A673 (cell line): ENCODE results near the gene JUP. TPM values are rescaled to one million over a fixed set of nuclear protein-coding genes. Genes with fewer than 3 reads are reported as not detected.

Source experiments
- BruUV-seq: library from RNA; stranded (reverse); fragments of 400-500 nt; replicated peaks from 2 replicates; lab custom pipeline; 2021; lab: Mats Ljungman, UMichigan
- CTCF ChIA-PET: fragments of 300-600 bp; sonication (Branson Sonifier 250); formaldehyde crosslinking; loops from one replicate; lab custom pipeline; 2022; ENCODE audit warnings: antibody characterized with exemption; lab: Charles Lee
- POLR2A ChIA-PET: fragments of 300-600 bp; sonication (Branson Sonifier 250); formaldehyde crosslinking; loops from one replicate; lab custom pipeline; 2022; ENCODE audit warnings: antibody characterized with exemption; ENCODE audit not compliant: low non-redundant PET; lab: Charles Lee
- DNase-seq: peaks from one replicate; pipeline ENCODE4 v3.0.0-alpha.2; 2015; ENCODE audit warnings: low spot score
- H3K27ac ChIP-seq: fragments of 200-600 bp; sonication (generic); 2 replicates; pipeline ENCODE4 v1.5.1; 2016; ENCODE audit warnings: mixed run types, low read depth, mild to moderate bottlenecking, mixed read lengths, antibody characterized with exemption, low read length; ENCODE audit not compliant: poor library complexity, severe bottlenecking
- H3K27me3 ChIP-seq: fragments of 200-600 bp; sonication (generic); replicated peaks from 2 replicates; pipeline ENCODE4 v1.6.1; 2017; ENCODE audit warnings: mixed run types, low read depth, mild to moderate bottlenecking, mixed read lengths, antibody characterized with exemption, low read length; ENCODE audit not compliant: insufficient read depth, poor library complexity
- H3K36me3 ChIP-seq: fragments of 200-600 bp; sonication (generic); 2 replicates; pipeline ENCODE4 v1.6.1; 2016; ENCODE audit warnings: mixed run types, mild to moderate bottlenecking, mixed read lengths, antibody characterized with exemption, low read length; ENCODE audit not compliant: insufficient read depth, poor library complexity, severe bottlenecking
- H3K4me1 ChIP-seq: fragments of 200-600 bp; sonication (generic); 2 replicates; pipeline ENCODE4 v1.6.1; 2017; ENCODE audit warnings: mixed run types, mild to moderate bottlenecking, mixed read lengths, antibody characterized with exemption, low read length; ENCODE audit not compliant: insufficient read depth, poor library complexity, severe bottlenecking
- H3K4me3 ChIP-seq: fragments of 200-600 bp; sonication (generic); 2 replicates; pipeline ENCODE4 v1.5.1; 2016; ENCODE audit warnings: low read depth, mixed run types, mild to moderate bottlenecking, mixed read lengths, low read length; ENCODE audit not compliant: poor library complexity, severe bottlenecking
- H3K9me3 ChIP-seq: fragments of 200-600 bp; sonication (generic); 2 replicates; pipeline ENCODE4 v1.6.1; 2016; ENCODE audit warnings: mixed run types, low read depth, mild to moderate bottlenecking, mixed read lengths, antibody characterized with exemption, low read length; ENCODE audit not compliant: poor library complexity, severe bottlenecking
- CTCF ChIP-seq: fragments of 300-800, 200-600 bp; sonication (generic); conservative IDR thresholded peaks from 2 replicates; pipeline ENCODE4 v1.5.1; 2017; ENCODE audit warnings: low read depth, mild to moderate bottlenecking, antibody characterized with exemption, low read length, moderate library complexity, mixed read lengths
- EZH2 ChIP-seq: fragments of 200-600 bp; sonication (generic); IDR thresholded peaks from 2 replicates; pipeline ENCODE4 v1.6.1; 2017; ENCODE audit warnings: borderline replicate concordance, low read depth, mild to moderate bottlenecking, mixed read lengths, antibody characterized with exemption, low read length; ENCODE audit not compliant: poor library complexity, severe bottlenecking
- intact Hi-C: fragments of 100-400 bp; cut with micrococcal nuclease; formaldehyde crosslinking; loops from one replicate; pipeline ENCODE4 v1.10.0; 2022; ENCODE audit not compliant: unreplicated experiment
- total RNA-seq: library from RNA; stranded (reverse); gene quantifications from 2 replicates; pipeline ENCODE4 v1.2.3, GENCODE V29; 2021

JUP gene
- total RNA-seq, 1 experiment from 2014 or later = 15.7 TPM

- BruUV-seq = no TSS peak
- ChIA-PET POLR2A (no interaction called here), CTCF (no interaction called here)
- Histone ChIP-seq H3K4me1 (no peaks in the 10 kb centered on the region), H3K36me3 (no peaks in the 10 kb centered on the region), H3K27ac (no peak overlapping the region), H3K9me3 (no peaks in the 10 kb centered on the region), H3K27me3 (no peaks in the 10 kb centered on the region), H3K4me3 (no peak overlapping the region)
- TF ChIP-seq EZH2 (no peak), CTCF (no peak)
- intact Hi-C loops = no loop called here
- DNase-seq = no peak
These were observed 35.2 kb downstream of the JUP start for GRCh38 chr17:41751288-41751687.

GRCh38 chr17:41750862-41751261 is 35.6 kb downstream of the JUP start:
- no peaks in the 10 kb centered on the region for H3K36me3 ChIP-seq
- no peak overlapping the region for H3K4me3 ChIP-seq
- no peak overlapping the region for H3K27ac ChIP-seq
- ChIA-PET POLR2A (no interaction called here), CTCF (no interaction called here)
- DNase-seq = no peak
- intact Hi-C loops = no loop called here
- no TSS peak for BruUV-seq
- H3K4me1 ChIP-seq = no peaks in the 10 kb centered on the region
- H3K27me3 ChIP-seq = no peaks in the 10 kb centered on the region
- no peaks in the 10 kb centered on the region for H3K9me3 ChIP-seq
- TF ChIP-seq CTCF (no peak), EZH2 (no peak)

- no peak overlapping the region for H3K4me3 ChIP-seq
- intact Hi-C loops = no loop called here
- H3K27me3 ChIP-seq = no peaks in the 10 kb centered on the region
- no peaks in the 10 kb centered on the region for H3K9me3 ChIP-seq
- no peaks in the 10 kb centered on the region for H3K4me1 ChIP-seq
- CTCF ChIA-PET = interaction anchor here (0.6 kb wide), 1 partner anchor 32 kb away, joined by 3 read pairs; no protein-coding TSS in a partner anchor
- POLR2A ChIA-PET = no interaction called here
- no peaks in the 10 kb centered on the region for H3K36me3 ChIP-seq
- no peak overlapping the region for H3K27ac ChIP-seq
- TF ChIP-seq CTCF (no peak), EZH2 (no peak)
- no peak for DNase-seq
- no TSS peak for BruUV-seq
These were observed 38.2 kb downstream of the JUP start for GRCh38 chr17:41748275-41748674.
